ENCODE results near the gene TMEM106A.
"Not testable (repeated sequence)": the region's sequence is repeated elsewhere in the genome, so short reads cannot be mapped to it uniquely, and the experiment has no call there.

The TMEM106A gene

DNA sequence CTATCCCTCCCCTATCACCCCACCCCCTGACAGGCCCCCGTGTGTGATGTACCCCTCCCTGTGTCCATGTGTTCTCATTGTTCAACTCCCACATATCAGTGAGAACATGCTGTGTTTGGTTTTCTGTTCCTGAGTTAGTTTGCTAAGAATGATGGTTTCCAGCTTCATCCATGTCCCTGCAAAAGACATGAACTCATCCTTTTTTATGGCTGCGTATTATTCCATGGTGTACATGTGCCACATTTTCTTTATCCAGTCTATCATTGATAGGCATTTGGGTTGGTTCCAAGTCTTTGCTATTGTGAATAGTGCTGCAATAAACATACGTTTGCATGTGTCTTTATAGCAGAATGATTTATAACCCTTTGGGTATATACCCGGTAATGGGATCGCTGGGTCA is 25.0 kb upstream of the TMEM106A start:
- H3K4me1 ChIP-seq (ENCODE audit: control insufficient read depth, insufficient read depth, low read length); H3K27me3 ChIP-seq (ENCODE audit: control insufficient read depth, insufficient read depth, low read length); H3K4me3 ChIP-seq (ENCODE audit: low read length); H3K9ac ChIP-seq (ENCODE audit: low read depth, low read length); H3K9me3 ChIP-seq (replicated peaks; ENCODE audit: low read length); H3K4me2 ChIP-seq (ENCODE audit: low read length): not testable (repeated sequence)
- peaks cover 44% of the 10 kb centered on the region for H3K36me3 ChIP-seq (ENCODE audit: insufficient read depth, low read length)

- Histone ChIP-seq H3K4me1 (ENCODE audit: control insufficient read depth, insufficient read depth, low read length) (no peaks in the 10 kb centered on the region), H3K9ac (ENCODE audit: low read depth, low read length) (no peak overlapping the region), H3K9me3 (replicated peaks; ENCODE audit: low read length) (no peaks in the 10 kb centered on the region), H3K27me3 (ENCODE audit: control insufficient read depth, insufficient read depth, low read length) (no peaks in the 10 kb centered on the region), H3K4me2 (ENCODE audit: low read length) (no peak overlapping the region), H3K4me3 (ENCODE audit: low read length) (no peak overlapping the region), H3K36me3 (ENCODE audit: insufficient read depth, low read length) (peaks cover 79% of the 10 kb centered on the region)
Observed at GRCh38 chr17:43193251-43193650, 18.4 kb upstream of the TMEM106A start.

DNA sequence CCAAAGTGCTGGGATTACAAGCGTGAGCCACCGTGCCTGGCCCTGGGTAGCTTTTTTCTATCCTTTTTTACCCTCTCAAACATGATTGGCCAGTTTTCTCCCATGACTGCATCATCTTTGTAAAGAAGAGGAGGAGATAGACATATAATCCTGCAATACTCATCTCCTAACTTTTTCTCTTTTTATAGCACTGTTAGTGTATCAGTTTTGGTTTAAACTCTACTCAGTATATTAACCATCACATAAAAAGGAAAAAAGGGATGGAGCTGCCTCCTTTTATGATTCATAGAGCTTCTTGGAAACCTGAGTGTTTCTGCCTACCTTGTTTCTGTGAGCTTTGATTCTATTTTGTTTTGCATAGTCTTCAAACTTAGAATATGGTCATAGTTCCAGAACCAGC is 12.0 kb upstream of the TMEM106A start:
- no peak overlapping the region for H3K4me3 ChIP-seq (ENCODE audit: low read length)
- no peak overlapping the region for H3K4me2 ChIP-seq (ENCODE audit: low read length)
- H3K9me3 ChIP-seq (replicated peaks; ENCODE audit: low read length) = no peaks in the 10 kb centered on the region
- H3K9ac ChIP-seq (ENCODE audit: low read depth, low read length) = no peak overlapping the region
- no peaks in the 10 kb centered on the region for H3K27me3 ChIP-seq (ENCODE audit: control insufficient read depth, insufficient read depth, low read length)
- no peaks in the 10 kb centered on the region for H3K4me1 ChIP-seq (ENCODE audit: control insufficient read depth, insufficient read depth, low read length)
- peaks cover 75% of the 10 kb centered on the region for H3K36me3 ChIP-seq (ENCODE audit: insufficient read depth, low read length)

DNA sequence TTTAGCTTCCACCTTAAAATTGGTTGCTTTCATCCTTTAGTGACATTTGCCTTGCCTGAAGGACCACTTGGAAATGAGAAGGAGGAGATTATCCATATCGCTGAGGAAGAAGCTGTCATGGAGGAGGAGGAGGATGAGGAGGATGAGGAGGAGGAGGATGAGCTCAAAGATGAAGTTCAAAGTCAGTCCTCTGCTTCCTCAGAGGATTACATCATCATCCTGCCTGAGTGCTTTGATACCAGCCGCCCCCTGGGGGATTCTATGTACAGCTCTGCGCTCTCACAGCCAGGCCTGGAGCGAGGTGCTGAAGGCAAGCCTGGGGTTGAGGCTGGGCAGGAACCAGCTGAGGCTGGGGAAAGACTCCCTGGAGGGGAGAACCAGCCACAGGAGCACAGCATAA is 11.5 kb upstream of the TMEM106A start:
- H3K27me3 ChIP-seq (ENCODE audit: control insufficient read depth, insufficient read depth, low read length) = no peaks in the 10 kb centered on the region
- peaks cover 70% of the 10 kb centered on the region for H3K36me3 ChIP-seq (ENCODE audit: insufficient read depth, low read length)
- H3K4me3 ChIP-seq (ENCODE audit: low read length) = no peak overlapping the region
- no peaks in the 10 kb centered on the region for H3K9me3 ChIP-seq (replicated peaks; ENCODE audit: low read length)
- no peak overlapping the region for H3K4me2 ChIP-seq (ENCODE audit: low read length)
- H3K4me1 ChIP-seq (ENCODE audit: control insufficient read depth, insufficient read depth, low read length) = no peaks in the 10 kb centered on the region
- no peak overlapping the region for H3K9ac ChIP-seq (ENCODE audit: low read depth, low read length)

GRCh38 chr17:43203013-43203412 is 8.7 kb upstream of the TMEM106A start:
- not testable (repeated sequence) for H3K4me1 ChIP-seq (ENCODE audit: control insufficient read depth, insufficient read depth, low read length); H3K9ac ChIP-seq (ENCODE audit: low read depth, low read length); H3K27me3 ChIP-seq (ENCODE audit: control insufficient read depth, insufficient read depth, low read length); H3K4me3 ChIP-seq (ENCODE audit: low read length); H3K4me2 ChIP-seq (ENCODE audit: low read length); H3K9me3 ChIP-seq (replicated peaks; ENCODE audit: low read length)
- peaks cover 60% of the 10 kb centered on the region for H3K36me3 ChIP-seq (ENCODE audit: insufficient read depth, low read length)

GRCh38 chr17:43210576-43210975 is 1.1 kb upstream of the TMEM106A start:
- Histone ChIP-seq H3K9me3 (replicated peaks; ENCODE audit: low read length) (no peaks in the 10 kb centered on the region), H3K4me1 (ENCODE audit: control insufficient read depth, insufficient read depth, low read length) (peaks cover 28% of the 10 kb centered on the region), H3K9ac (ENCODE audit: low read depth, low read length) (peak overlapping the region; percentile 82), H3K27me3 (ENCODE audit: control insufficient read depth, insufficient read depth, low read length) (no peaks in the 10 kb centered on the region), H3K36me3 (ENCODE audit: insufficient read depth, low read length) (peaks cover 44% of the 10 kb centered on the region), H3K4me2 (ENCODE audit: low read length) (peak overlapping the region; percentile 99), H3K4me3 (ENCODE audit: low read length) (no peak overlapping the region)

DNA sequence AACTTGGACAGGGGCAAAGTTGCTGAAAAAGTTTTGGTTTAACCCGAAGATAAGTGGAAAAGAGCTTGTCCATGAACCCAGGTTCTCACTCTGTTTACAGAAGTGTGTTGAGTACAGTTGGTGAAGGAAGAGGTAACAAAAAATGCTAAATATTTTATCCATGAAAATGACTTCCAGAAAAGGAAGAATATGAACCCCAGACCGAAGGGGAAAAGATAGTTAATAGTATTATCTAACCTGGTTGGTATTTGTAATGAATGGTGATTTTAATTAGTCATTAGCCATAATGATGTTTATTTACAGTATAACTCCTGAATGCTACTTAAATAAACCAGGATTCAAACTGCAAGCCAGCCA is 574 bp upstream of the TMEM106A start:
- Histone ChIP-seq H3K9ac (ENCODE audit: low read depth, low read length) (peak overlapping the region; percentile 82), H3K27me3 (ENCODE audit: control insufficient read depth, insufficient read depth, low read length) (no peaks in the 10 kb centered on the region), H3K4me1 (ENCODE audit: control insufficient read depth, insufficient read depth, low read length) (peaks cover 28% of the 10 kb centered on the region), H3K4me2 (ENCODE audit: low read length) (peak overlapping the region; percentile 99), H3K36me3 (ENCODE audit: insufficient read depth, low read length) (peaks cover 49% of the 10 kb centered on the region), H3K4me3 (ENCODE audit: low read length) (peak overlapping the region; percentile 86), H3K9me3 (replicated peaks; ENCODE audit: low read length) (no peaks in the 10 kb centered on the region)

DNA sequence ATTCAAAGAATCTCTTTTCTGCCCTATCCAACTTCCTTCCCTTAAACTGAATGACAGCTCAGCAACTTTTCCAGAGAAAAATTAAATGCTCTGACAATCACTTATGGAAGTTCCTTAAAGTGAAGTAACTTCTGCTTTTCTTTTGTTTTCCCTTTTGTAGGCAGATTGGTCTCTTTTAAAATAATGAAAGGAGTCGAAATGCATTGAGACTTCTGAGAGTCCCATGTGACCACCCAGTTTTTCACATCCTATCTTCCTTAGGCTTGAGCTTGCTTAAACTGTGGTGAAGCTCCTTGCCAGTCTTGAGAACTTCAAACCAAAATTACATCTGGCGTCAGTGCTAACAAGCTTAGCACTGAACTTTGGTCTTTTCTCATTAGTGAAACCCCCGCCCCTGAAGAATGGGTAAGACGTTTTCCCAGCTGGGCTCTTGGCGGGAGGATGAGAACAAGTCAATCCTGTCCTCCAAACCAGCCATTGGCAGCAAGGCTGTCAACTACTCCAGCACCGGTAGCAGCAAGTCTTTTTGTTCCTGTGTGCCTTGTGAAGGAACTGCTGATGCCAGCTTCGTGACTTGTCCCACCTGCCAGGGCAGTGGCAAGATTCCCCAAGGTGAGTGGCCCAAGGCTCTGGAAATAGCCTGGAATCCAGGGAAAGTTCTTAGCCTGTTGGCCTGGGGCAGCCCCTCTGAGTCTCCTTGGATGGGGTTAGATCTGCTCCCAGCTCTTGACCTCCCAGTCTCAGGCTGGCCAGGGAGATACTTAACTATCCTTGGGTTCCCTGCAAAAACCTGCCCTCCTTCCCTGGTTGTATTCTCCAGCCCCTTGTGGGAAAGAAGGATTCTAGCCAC is 1.2 kb downstream of the TMEM106A start:
- H3K4me3 ChIP-seq (ENCODE audit: low read length) = peak overlapping the region; percentile 86
- H3K36me3 ChIP-seq (ENCODE audit: insufficient read depth, low read length) = peaks cover 56% of the 10 kb centered on the region
- H3K9ac ChIP-seq (ENCODE audit: low read depth, low read length) = peak overlapping the region; percentile 82
- H3K4me1 ChIP-seq (ENCODE audit: control insufficient read depth, insufficient read depth, low read length) = peaks cover 28% of the 10 kb centered on the region
- no peaks in the 10 kb centered on the region for H3K27me3 ChIP-seq (ENCODE audit: control insufficient read depth, insufficient read depth, low read length)
- no peaks in the 10 kb centered on the region for H3K9me3 ChIP-seq (replicated peaks; ENCODE audit: low read length)
- H3K4me2 ChIP-seq (ENCODE audit: low read length) = peak overlapping the region; percentile 99

- Histone ChIP-seq H3K4me3 (ENCODE audit: low read length) (no peak overlapping the region), H3K9ac (ENCODE audit: low read depth, low read length) (no peak overlapping the region), H3K9me3 (replicated peaks; ENCODE audit: low read length) (no peaks in the 10 kb centered on the region), H3K36me3 (ENCODE audit: insufficient read depth, low read length) (peaks cover 51% of the 10 kb centered on the region), H3K4me1 (ENCODE audit: control insufficient read depth, insufficient read depth, low read length) (peaks cover 28% of the 10 kb centered on the region), H3K4me2 (ENCODE audit: low read length) (peak overlapping the region; percentile 99), H3K27me3 (ENCODE audit: control insufficient read depth, insufficient read depth, low read length) (no peaks in the 10 kb centered on the region)
Observed at GRCh38 chr17:43213545-43213944, 1.9 kb downstream of the TMEM106A start.

DNA sequence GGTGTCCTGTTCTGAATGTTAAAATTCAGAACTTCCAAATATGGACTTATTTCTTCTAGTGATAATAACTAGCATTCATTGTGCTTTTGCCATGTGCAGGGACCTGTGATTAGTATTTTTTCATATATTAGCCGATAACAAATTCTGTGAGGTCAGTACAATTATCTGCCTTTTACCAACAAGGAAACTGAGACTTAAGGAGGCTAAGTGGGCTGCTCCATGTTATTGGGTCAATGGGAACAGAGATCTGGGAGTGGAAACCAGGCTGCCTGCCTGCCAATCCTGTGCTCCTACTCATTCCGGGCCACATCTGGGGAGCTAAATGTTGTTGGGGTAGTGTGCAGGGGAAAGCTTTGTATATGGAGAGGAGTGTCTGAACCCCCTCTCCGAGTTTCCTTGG is 3.7 kb downstream of the TMEM106A start:
- no peak overlapping the region for H3K4me3 ChIP-seq (ENCODE audit: low read length)
- H3K9ac ChIP-seq (ENCODE audit: low read depth, low read length) = no peak overlapping the region
- peaks cover 47% of the 10 kb centered on the region for H3K36me3 ChIP-seq (ENCODE audit: insufficient read depth, low read length)
- peaks cover 28% of the 10 kb centered on the region for H3K4me1 ChIP-seq (ENCODE audit: control insufficient read depth, insufficient read depth, low read length)
- H3K4me2 ChIP-seq (ENCODE audit: low read length) = no peak overlapping the region
- H3K9me3 ChIP-seq (replicated peaks; ENCODE audit: low read length) = no peaks in the 10 kb centered on the region
- no peaks in the 10 kb centered on the region for H3K27me3 ChIP-seq (ENCODE audit: control insufficient read depth, insufficient read depth, low read length)

DNA sequence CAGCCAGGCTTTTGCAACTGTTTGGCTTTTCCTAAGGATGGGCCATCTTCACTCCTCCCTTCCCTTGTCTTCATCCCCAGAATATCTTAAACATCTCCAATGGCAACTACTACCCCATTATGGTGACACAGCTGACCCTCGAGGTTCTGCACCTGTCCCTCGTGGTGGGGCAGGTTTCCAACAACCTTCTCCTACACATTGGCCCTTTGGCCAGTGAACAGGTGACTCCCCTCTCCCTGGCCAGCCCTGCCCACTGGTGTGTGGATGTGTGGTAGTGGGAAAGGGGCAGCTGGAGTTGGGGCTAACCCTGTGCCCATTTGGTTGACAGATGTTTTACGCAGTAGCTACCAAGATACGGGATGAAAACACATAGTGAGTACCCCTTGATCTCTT is 4.7 kb downstream of the TMEM106A start:
- Histone ChIP-seq H3K36me3 (ENCODE audit: insufficient read depth, low read length) (peaks cover 43% of the 10 kb centered on the region), H3K4me1 (ENCODE audit: control insufficient read depth, insufficient read depth, low read length) (peaks cover 19% of the 10 kb centered on the region), H3K4me3 (ENCODE audit: low read length) (no peak overlapping the region), H3K9me3 (replicated peaks; ENCODE audit: low read length) (no peaks in the 10 kb centered on the region), H3K27me3 (ENCODE audit: control insufficient read depth, insufficient read depth, low read length) (no peaks in the 10 kb centered on the region), H3K9ac (ENCODE audit: low read depth, low read length) (no peak overlapping the region), H3K4me2 (ENCODE audit: low read length) (no peak overlapping the region)
